ENCODE measurements around the gene ABHD8.

DNA sequence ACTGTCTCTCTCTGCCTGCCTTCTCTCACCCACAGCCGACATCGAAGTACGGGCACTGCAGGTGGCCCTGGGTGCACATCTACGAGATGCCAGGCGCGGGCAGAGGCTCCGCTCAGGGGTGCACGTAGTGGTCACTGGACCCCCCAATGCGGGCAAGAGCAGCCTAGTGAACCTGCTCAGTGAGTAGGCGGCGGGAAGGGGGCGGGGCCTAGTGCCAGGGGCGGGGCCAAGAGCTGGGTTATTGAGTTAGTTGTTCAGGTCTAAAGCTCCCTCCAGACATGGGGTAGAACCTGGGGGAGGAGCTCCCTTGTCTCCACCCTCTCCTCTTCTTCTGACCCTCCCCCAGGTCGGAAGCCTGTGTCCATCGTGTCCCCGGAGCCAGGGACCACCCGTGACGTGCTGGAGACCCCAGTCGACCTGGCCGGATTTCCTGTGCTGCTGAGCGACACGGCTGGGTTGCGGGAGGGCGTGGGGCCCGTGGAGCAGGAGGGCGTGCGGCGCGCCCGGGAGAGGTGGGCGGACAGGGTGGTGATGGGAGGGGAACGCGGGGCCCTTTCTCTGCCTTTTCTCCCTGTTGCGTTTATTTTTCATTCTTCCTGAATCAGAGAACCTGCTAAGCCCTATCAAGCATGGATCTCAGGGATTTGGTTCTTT lies 36.0 kb upstream of the ABHD8 start:
- TF ChIP-seq, protein P1, sequence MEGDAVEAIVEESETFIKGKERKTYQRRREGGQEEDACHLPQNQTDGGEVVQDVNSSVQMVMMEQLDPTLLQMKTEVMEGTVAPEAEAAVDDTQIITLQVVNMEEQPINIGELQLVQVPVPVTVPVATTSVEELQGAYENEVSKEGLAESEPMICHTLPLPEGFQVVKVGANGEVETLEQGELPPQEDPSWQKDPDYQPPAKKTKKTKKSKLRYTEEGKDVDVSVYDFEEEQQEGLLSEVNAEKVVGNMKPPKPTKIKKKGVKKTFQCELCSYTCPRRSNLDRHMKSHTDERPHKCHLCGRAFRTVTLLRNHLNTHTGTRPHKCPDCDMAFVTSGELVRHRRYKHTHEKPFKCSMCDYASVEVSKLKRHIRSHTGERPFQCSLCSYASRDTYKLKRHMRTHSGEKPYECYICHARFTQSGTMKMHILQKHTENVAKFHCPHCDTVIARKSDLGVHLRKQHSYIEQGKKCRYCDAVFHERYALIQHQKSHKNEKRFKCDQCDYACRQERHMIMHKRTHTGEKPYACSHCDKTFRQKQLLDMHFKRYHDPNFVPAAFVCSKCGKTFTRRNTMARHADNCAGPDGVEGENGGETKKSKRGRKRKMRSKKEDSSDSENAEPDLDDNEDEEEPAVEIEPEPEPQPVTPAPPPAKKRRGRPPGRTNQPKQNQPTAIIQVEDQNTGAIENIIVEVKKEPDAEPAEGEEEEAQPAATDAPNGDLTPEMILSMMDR (IDR thresholded peaks at IDR 0.05), result no peak
- TF ChIP-seq POLR2A (IDR thresholded peaks at IDR 0.05), result no peak
